Tongue (tissue), 2 donors: Measurements from ENCODE around the gene SCG2. TPM values are rescaled to one million over a fixed set of nuclear protein-coding genes. Genes with fewer than 3 reads are reported as not detected.
"Not testable (repeated sequence)": the region's sequence is repeated elsewhere in the genome, so short reads cannot be mapped to it uniquely, and the experiment has no call there.

Experiments
- DNase-seq: peaks from one replicate; pipeline ENCODE4 v3.0.0-alpha.2; 2015
- total RNA-seq: library from RNA; depleted of rRNA; stranded (reverse); fragments of >200 nt; gene quantifications from one replicate; pipeline ENCODE4 v1.2.3, GENCODE V29; 2014

Gene SCG2
- total RNA-seq, 1 donor from 2014 or later, result 2.4 TPM

DNA sequence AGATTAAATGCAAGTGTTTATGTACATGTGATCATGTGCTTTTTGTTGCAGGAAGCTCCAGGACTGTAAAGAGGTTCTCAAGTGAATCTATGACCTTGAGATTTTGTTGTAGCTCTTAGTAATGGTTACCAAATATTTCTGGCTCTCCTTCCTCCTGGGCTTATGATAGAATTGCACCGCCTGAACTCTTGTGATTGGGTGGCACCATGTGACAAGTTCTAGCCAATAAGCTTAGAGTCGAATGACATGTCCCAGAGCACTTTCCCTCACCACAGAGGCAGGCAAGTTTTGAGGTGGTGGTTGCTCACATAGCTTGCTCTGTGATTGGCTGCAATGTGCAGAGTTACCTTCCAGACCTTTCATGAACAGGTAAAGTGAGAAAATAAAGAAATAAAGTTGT, 8.9 kb upstream of the SCG2 start:
- DNase-seq, result no peak

DNA sequence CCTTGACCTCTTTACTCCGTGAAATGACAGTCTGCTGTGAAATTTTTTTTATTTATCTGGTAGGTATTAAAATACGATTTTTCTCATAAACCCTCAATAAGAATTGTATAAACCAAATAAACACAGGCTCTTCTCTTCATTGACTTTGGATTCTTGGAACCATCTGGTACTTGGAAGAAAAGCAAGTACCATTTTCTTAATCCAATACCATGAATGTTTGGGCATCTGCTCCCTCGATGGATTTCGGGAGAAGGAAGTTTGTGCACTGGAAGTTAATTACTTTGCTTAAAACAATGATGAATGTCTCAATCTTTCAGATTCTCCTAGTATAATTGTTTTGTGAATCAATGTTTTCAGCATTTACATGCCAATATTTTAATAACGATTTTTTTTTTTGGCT, 5.3 kb upstream of the SCG2 start:
- DNase-seq, result no peak

GRCh38 chr2:223606946-223607345, 4.8 kb upstream of the SCG2 start:
- DNase-seq, result no peak

GRCh38 chr2:223604231-223604630, 2.1 kb upstream of the SCG2 start:
- DNase-seq, result no peak

- DNase-seq, result no peak
Observed at GRCh38 chr2:223602972-223603371, 811 bp upstream of the SCG2 start.

DNA sequence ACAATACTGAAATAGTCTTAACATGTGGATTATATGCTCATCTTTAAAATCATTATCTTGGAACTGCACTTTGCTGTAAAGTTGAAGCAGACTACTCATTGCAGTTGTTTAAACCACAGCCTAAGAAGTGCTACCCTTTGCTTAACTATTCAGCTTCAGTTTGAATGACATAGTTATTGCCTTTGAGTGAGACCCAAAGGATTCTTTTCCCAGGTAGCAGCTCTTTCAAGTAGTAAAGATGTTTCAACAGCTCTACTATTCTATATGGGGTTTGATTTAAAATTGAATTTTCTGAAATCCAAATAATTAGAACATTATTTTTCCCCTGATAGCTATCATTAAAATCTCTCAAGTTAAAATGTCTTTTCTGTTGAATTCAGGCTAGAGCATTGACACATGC, 1.1 kb downstream of the SCG2 start:
- DNase-seq, result no peak

DNA sequence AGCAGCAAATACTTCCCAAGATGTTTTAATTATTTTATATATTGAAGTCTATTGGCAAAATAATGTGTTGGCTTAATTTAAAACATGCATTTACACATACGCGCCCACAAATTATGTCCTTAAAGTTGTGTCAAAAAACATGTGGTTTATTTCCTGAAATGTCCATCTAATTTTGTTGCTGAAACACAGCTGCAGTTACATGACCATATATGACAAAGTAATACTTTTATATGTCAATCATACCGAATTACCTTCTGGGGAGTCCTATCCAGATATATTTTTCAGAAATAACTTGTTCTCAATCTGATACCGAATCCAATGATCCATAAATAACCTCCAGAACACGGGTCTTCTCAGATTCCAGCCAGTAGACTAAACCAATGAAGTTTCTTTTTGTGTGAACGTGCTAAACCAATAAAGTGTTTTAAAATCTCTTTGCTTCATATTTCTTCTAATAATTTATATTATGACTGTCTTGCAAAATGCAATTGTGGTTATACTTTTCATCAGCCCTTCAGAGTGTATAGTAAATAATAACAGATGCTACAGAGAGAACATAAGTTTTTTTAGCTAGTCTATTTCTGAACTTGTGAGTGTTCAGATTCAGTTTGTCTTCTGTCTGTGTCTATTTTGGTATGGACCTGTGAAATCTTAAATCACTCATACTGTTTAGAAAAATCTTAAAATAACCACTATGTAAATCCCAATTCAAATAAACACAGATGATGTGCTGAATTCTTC, 2.4 kb downstream of the SCG2 start:
- no peak for DNase-seq

DNA sequence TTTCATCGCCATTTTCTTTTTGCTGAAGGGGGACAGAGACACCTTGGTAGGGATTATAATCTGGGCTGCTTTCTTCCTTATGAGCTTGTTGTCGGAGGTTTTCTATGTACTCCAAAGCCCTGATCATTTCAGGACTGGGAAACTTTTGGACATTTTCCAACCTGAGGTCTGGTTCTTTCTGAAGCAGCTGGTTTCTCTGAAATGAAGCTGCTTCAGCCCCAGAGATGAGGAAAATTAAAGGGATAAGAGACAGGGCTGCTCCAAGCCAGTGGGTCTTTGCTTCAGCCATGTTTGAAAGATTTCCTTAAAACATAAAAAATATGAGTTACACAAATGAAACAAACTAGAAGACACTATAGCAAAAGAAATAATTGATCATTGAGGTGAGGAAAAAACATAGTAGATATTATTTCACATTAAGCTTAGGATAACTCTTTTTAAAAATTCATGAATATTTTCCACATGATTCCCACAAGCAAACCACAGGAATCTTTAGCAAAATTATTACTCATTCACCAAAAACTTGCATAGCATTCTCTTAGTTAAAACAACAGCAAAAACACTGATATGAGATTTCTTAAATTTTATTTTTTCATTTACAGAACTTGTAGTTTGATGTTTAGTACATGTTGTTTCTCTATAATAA, 3.0 kb downstream of the SCG2 start:
- no peak for DNase-seq

DNA sequence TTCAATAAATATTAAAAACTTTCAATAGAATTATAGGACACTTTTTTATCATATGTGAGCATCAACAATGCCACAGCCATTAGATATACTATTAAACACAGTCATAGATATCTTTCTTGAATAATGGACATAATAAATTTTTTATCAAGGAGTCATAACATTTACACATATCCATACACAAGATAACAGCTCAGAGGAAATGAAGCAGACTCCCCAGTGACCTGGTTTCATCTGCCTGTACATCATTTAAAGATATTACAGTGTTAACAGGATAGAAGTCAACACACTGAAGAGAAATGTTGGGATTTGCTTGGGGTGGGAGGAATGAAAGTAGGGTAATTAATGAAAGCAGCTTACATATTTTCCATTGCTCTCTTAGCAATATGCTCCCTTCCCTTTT, 5.1 kb downstream of the SCG2 start:
- no peak for DNase-seq

DNA sequence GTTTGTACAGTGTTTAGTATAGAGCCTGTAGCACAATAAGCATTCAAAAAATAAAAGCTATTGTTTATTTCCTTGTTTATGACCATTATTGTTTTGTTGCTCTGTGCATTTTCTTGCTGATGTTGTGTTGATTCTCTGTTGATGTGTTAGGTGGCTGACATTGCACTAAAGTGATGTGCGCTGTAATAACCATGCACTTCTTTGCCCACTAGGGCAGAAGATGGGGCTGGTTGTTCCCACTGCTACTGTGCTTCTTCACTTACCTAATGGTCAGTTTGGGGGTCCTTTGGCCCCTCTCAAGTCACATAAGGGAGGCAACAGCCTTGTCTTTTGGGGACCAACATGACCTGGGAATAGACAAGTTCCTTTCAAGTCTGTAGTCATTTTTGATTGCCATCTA, 6.0 kb downstream of the SCG2 start:
- no peak for DNase-seq

DNA sequence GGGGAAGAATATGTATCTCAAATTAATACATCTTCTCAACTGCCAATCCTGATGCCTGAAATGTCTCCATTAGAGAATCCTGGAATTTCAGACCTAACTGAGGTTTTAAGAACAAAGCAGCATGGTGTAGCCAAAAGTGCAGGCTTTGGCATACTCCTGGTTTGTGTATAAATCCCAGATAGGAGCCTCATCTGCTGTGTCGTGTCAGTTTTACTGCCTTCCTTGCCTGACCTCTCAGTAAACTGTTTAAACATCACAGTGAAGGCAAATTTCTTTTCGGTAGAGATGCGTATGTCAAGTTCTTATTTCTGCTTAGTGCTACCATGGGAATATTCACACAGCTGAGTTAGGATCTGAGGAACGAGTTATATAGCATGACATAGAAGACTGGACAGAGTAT, 7.3 kb downstream of the SCG2 start:
- no peak for DNase-seq

DNA sequence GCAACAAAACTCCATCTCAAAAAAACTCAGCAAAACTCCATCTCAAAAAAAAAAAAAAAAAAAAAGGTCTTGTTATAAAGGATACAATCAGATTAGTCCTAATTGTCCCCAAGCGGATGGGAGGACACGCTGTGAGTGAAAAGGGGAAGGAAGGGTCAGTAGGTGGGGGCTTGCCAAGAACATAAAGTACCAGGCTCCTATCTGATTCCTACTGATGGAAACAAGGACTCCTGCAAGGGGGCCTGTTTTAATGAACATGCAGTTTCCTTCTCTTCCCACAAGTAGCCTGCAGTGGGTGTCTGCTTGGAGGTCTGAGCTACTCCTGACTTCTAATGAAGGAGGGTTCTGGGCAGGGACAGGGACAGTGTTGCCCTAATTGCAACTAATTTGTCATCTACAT, 7.9 kb downstream of the SCG2 start:
- no peak for DNase-seq

DNA sequence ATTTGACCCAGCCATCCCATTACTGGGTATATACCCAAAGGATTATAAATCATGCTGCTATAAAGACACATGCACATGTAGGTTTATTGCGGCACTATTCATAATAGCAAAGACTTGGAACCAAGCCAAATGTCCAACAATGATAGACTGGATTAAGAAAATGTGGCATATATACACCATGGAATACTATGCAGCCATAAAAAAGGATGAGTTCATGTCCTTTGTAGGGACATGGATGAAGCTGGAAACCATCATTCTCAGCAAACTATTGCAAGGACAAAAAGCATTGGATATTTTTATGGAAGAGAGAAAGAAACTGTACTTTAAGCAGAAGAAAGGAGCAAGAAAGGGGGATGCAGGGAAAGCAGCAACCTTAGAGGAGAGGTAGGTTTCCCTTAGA, 9.5 kb downstream of the SCG2 start:
- DNase-seq, result not testable (repeated sequence)

DNA sequence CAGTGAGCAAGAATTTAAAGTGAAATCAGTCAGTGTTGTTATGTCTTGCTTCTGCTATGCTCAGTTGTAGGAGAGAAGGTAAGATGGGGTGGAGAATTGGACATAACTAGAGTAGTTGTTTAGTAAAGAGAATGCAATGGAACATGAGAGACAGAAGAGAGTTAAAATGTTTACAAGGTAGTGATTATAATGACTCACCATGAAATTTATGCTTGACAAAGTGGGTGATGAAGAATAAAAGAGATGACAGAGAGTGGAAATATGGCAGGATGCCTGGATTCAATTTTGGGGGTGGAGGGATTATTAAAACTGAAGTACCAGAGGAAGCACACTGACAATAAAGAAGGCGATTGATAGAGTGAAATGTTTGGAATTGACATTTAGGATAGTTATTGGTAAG, 10.6 kb downstream of the SCG2 start:
- no peak for DNase-seq

- DNase-seq, result no peak
Observed at GRCh38 chr2:223590964-223591363, 11.2 kb downstream of the SCG2 start.

GRCh38 chr2:223589901-223590300, 12.3 kb downstream of the SCG2 start:
- no peak for DNase-seq

DNA sequence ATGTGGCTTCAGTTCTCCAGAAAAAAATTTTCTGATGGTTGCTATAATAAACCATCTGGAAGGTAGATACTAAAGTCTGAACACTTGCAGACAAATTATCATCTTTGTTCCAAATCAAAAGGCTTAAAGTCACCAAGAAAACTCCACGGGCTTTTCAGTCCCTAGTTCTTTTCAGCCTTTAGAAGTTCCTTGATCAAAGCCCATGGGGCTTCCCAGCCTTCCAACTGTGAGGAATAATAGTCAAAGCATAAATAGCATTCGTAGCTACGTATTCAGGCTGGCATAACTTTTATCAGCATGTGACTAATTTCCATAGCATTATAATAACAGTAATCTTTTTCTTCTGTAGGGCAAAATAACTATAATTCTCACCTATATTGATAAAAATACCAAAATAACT, 13.9 kb downstream of the SCG2 start:
- no peak for DNase-seq

- DNase-seq, result no peak
Observed at GRCh38 chr2:223587301-223587700, 14.9 kb downstream of the SCG2 start.

DNA sequence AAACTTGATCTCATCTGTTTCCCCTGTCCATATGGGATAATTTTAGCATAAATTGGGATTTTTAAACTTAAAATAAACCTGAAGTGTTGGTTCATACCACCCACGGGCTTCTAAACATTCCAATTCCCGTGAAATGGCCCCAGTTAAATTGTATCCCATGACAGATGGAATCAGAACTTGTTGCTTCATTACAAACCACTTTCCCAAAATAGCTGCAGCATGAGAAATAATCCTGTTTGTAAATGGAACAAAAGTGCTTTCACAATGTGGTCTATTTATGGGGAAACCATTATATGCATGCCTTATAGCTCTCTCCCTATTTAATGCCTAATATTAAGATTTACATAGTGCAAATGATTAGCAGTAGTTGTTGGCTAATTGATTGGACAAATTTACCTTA, 15.9 kb downstream of the SCG2 start:
- DNase-seq, result no peak

GRCh38 chr2:223585666-223586065, 16.5 kb downstream of the SCG2 start:
- peak; percentile 27 for DNase-seq

- DNase-seq, result no peak
Observed at GRCh38 chr2:223582001-223582400, 20.2 kb downstream of the SCG2 start.

DNA sequence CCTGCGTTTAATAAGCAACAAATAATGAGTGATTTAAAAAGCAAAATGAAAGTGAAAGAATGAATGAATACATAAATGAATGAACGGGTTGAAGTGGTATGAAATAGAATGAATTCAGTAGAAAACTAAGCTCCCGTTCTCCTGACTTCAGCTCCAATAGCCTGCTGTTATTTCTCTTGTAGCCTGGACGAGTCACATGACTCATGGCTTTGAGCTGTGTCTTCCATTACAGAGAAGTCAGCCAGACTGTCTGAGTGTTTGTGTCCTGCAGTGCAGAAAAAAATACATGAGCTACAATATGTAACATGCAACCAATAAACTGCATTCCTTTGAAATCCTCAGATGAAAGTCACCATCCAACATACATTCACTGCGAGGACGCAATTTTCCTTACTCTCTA, 21.2 kb downstream of the SCG2 start:
- DNase-seq, result peak; percentile 64

GRCh38 chr2:223578846-223579245, 23.3 kb downstream of the SCG2 start:
- no peak for DNase-seq

DNA sequence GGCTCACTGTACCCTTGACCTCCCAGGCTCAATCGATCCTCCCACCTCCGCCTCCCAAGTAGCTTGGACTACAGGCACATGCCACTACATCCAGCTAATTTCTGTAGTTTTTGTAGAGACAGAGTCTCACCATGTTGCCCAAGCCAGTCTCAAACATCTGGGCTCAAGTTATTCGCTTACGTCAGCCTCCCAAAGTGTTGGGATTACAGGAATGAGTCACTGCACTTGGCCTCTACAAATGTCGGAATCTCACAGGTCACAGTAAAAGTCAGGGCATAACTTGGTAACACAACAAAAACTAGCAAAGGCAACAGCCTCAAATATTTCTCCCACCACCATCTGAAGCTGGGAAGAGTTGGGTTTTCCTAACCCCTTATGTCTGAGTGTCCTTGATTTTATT, 25.3 kb downstream of the SCG2 start:
- DNase-seq, result no peak
